ENCODE results near the gene NCKAP5. TPM values are rescaled to one million over a fixed set of nuclear protein-coding genes. Genes with fewer than 3 reads are reported as not detected.
A peak's percentile ranks its signal among the peaks of the same experiment; 100 is the strongest.

Gene NCKAP5
- total RNA-seq, 2 donors from 2014 or later: 0.78 to 2.6 TPM

DNA sequence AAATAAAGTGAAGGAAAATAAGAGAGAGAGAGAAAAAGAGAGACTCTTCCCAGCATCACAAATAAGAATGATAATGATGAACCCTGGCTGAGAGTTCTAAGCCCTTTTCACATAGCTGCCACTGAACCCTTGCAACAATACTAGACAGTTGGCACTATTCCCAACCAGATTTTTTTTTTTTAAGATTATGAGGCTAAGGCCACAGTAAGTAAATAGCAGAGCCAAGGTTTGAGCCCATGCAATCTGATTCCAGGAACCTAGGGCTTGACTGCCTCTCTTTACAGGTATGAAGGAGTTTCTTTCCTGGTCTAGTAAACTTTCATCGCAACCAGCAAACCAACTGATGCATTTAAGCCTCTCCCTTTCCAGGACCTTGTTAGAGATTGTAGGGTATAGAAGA, 424.6 kb downstream of the NCKAP5 start:
- peak; percentile 20 to 63 (median 38) for DNase-seq
- Histone ChIP-seq H3K9me3 (no peaks in the 10 kb centered on the region), H3K27ac (peak overlapping the region in 1 of 4 donors; percentile 1), H3K4me1 (peaks cover 17% of the 10 kb centered on the region), H3K36me3 (replicated peaks in 1 of 2; ENCODE audit: insufficient read depth in 1 of 2, low read depth in 2 of 2) (no peaks in the 10 kb centered on the region), H3K27me3 (no peaks in the 10 kb centered on the region), H3K4me3 (no peak overlapping the region)
- ATAC-seq: peak; percentile 58
- 33% methylated on average over 1 of the region's 1 CpG for WGBS, 2 donors
- no peak for TF ChIP-seq POLR2A (IDR thresholded peaks at IDR 0.05)
- TF ChIP-seq CTCF (IDR thresholded peaks at IDR 0.05): no peak
- intact Hi-C loops (cut with DNase I): no loop called here

GRCh38 chr2:133142087-133142486, 426.2 kb downstream of the NCKAP5 start:
- Histone ChIP-seq H3K27ac (no peak overlapping the region), H3K4me3 (no peak overlapping the region), H3K27me3 (no peaks in the 10 kb centered on the region), H3K9me3 (no peaks in the 10 kb centered on the region), H3K36me3 (replicated peaks in 1 of 2; ENCODE audit: insufficient read depth in 1 of 2, low read depth in 2 of 2) (no peaks in the 10 kb centered on the region), H3K4me1 (peaks cover 17% of the 10 kb centered on the region)
- DNase-seq (no peak), ATAC-seq (no peak)
- TF ChIP-seq POLR2A (IDR thresholded peaks at IDR 0.05) (no peak), CTCF (IDR thresholded peaks at IDR 0.05) (no peak)
- intact Hi-C loops (cut with DNase I): no loop called here
- 89 to 91% methylated on average over 3 of the region's 3 CpGs for WGBS, 2 donors

DNA sequence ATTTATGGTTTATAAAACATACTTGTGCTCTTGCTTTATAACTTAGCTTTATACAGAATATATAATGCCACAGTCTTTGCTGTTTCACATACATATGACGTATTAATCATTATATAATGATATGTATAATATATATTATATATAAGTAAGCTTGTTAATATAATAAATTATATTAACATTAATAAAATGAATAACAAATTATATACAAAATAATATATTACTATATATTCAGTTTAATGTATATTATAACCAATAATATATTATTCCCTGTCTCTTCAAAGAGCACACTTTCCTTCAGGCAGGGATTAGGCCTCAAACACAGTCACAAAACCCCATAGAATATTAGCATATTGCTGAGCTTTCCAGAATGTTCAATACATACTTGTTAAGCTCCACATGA, 427.6 kb downstream of the NCKAP5 start:
- ATAC-seq (no peak), DNase-seq (no peak)
- 88 to 93% methylated on average over 1 of the region's 1 CpG for WGBS, 2 donors
- Histone ChIP-seq H3K4me3 (no peak overlapping the region), H3K4me1 (peaks cover 17% of the 10 kb centered on the region), H3K27ac (no peak overlapping the region), H3K9me3 (no peaks in the 10 kb centered on the region), H3K36me3 (replicated peaks in 1 of 2; ENCODE audit: insufficient read depth in 1 of 2, low read depth in 2 of 2) (no peaks in the 10 kb centered on the region), H3K27me3 (no peaks in the 10 kb centered on the region)
- no peak for TF ChIP-seq POLR2A (IDR thresholded peaks at IDR 0.05)
- TF ChIP-seq CTCF (IDR thresholded peaks at IDR 0.05): no peak
- intact Hi-C loops (cut with DNase I): no loop called here

- WGBS, 2 donors: 74 to 78% methylated on average over 4 of the region's 4 CpGs
- no peaks in the 10 kb centered on the region for H3K27me3 ChIP-seq
- intact Hi-C loops (cut with DNase I): no loop called here
- TF ChIP-seq POLR2A (IDR thresholded peaks at IDR 0.05) (no peak), CTCF (IDR thresholded peaks at IDR 0.05) (no peak)
- no peak overlapping the region for H3K27ac ChIP-seq
- H3K36me3 ChIP-seq (replicated peaks in 1 of 2; ENCODE audit: insufficient read depth in 1 of 2, low read depth in 2 of 2): no peaks in the 10 kb centered on the region
- no peak overlapping the region for H3K4me3 ChIP-seq
- H3K4me1 ChIP-seq: peaks cover 17% of the 10 kb centered on the region
- no peak for DNase-seq
- H3K9me3 ChIP-seq: no peaks in the 10 kb centered on the region
- no peak for ATAC-seq
Observed at GRCh38 chr2:133139847-133140533, 428.3 kb downstream of the NCKAP5 start.

- intact Hi-C loops (cut with DNase I): no loop called here
- ATAC-seq (no peak), DNase-seq (no peak)
- no peak overlapping the region for H3K27ac ChIP-seq
- H3K36me3 ChIP-seq (replicated peaks in 1 of 2; ENCODE audit: insufficient read depth in 1 of 2, low read depth in 2 of 2): no peaks in the 10 kb centered on the region
- H3K9me3 ChIP-seq: no peaks in the 10 kb centered on the region
- H3K4me3 ChIP-seq: no peak overlapping the region
- TF ChIP-seq CTCF (IDR thresholded peaks at IDR 0.05) (no peak), POLR2A (IDR thresholded peaks at IDR 0.05) (no peak)
- no peaks in the 10 kb centered on the region for H3K27me3 ChIP-seq
- WGBS, 2 donors: 91% methylated on average over 4 of the region's 4 CpGs
- peaks cover 6% of the 10 kb centered on the region for H3K4me1 ChIP-seq
Observed at GRCh38 chr2:133138693-133139092, 429.6 kb downstream of the NCKAP5 start.
